GM21390 (cell line): ENCODE measurements around the gene MRPS16.

ENCODE experiments used
- ATAC-seq: cut with Tn5 transposase; IDR thresholded peaks from one replicate; pipeline ENCODE4 v1.9.1; 2021; ENCODE audit not compliant: unreplicated experiment

Gene MRPS16

GRCh38 chr10:73244866-73245477 is 7.5 kb downstream of the MRPS16 start:
- no peak for ATAC-seq

- ATAC-seq, result no peak
These were observed 12.5 kb downstream of the MRPS16 start for GRCh38 chr10:73239908-73240307.

- ATAC-seq, result no peak
These were observed 13.4 kb downstream of the MRPS16 start for GRCh38 chr10:73238990-73239566.

GRCh38 chr10:73234695-73235094 is 17.7 kb downstream of the MRPS16 start:
- ATAC-seq, result no peak

- no peak for ATAC-seq
These were observed 18.6 kb downstream of the MRPS16 start for GRCh38 chr10:73233883-73234282.

GRCh38 chr10:73232887-73233286 is 19.6 kb downstream of the MRPS16 start:
- ATAC-seq, result no peak

- no peak for ATAC-seq
These were observed 22.9 kb downstream of the MRPS16 start for GRCh38 chr10:73229567-73229966.

- ATAC-seq, result no peak
These were observed 24.2 kb downstream of the MRPS16 start for GRCh38 chr10:73228247-73228646.

- no peak for ATAC-seq
These were observed 25.8 kb downstream of the MRPS16 start for GRCh38 chr10:73226663-73227062.

- ATAC-seq, result no peak
These were observed 26.9 kb downstream of the MRPS16 start for GRCh38 chr10:73225518-73225917.

GRCh38 chr10:73220989-73221388 is 31.5 kb downstream of the MRPS16 start:
- ATAC-seq, result no peak

- ATAC-seq, result no peak
These were observed 33.1 kb downstream of the MRPS16 start for GRCh38 chr10:73219384-73219783.

GRCh38 chr10:73218431-73219191 is 33.8 kb downstream of the MRPS16 start:
- no peak for ATAC-seq

GRCh38 chr10:73217628-73218027 is 34.8 kb downstream of the MRPS16 start:
- ATAC-seq, result no peak

GRCh38 chr10:73215749-73216148 is 36.7 kb downstream of the MRPS16 start:
- ATAC-seq, result no peak

- ATAC-seq, result no peak
These were observed 41.2 kb downstream of the MRPS16 start for GRCh38 chr10:73211106-73211811.

GRCh38 chr10:73210395-73211105 is 41.9 kb downstream of the MRPS16 start:
- ATAC-seq, result no peak

- no peak for ATAC-seq
These were observed 42.7 kb downstream of the MRPS16 start for GRCh38 chr10:73209705-73210104.

- ATAC-seq, result no peak
These were observed 44.6 kb downstream of the MRPS16 start for GRCh38 chr10:73207883-73208282.

GRCh38 chr10:73206385-73206784 is 46.1 kb downstream of the MRPS16 start:
- no peak for ATAC-seq

GRCh38 chr10:73205890-73206289 is 46.6 kb downstream of the MRPS16 start:
- no peak for ATAC-seq
